Measurements from ENCODE around the gene NDUFB10.
A peak's percentile ranks its signal among the peaks of the same experiment; 100 is the strongest.

NDUFB10 gene

DNA sequence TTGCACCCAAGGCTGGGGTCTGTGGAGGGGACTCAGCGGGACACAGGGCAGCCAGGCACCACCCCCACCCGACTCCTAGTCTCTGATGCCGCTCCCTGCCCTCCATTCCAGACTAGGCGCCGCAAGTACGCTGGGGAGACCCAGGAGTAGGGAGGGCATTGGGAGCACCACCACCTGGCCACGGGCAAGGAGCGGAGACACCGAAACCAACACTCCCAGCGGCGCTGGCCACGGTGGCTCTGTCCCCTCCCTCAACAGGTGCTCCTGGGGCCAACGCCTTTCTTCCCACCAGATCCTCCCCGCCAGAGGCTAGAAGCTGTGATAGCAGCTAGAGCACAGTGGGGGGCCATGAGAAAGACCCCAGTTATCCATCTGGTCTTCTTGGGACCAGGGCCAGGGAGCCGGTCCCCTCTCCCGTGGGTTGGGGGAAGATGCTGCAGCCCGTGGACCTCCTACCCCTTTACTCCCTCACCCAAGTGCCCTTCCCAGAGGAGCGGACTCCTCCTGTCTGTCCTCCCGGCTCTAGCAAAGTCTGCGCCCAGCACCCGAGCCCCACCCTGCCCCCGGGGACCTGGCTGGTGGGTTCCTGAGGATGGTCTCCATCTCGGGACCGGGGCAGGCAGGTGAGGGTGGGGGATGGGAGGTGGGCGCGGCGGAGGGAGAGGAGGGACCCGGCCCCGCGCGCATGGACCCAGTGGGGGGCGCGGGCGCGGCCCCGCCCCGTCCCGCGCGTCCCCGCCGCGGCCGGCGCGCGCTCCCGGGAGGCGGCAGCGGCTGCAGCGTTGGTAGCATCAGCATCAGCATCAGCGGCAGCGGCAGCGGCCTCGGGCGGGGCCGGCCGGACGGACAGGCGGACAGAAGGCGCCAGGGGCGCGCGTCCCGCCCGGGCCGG lies 30.1 kb downstream of the NDUFB10 start, which contains the start of gene SYNGR3:
Gene SYNGR3, plus strand, starts transcription at position 762 of the 892 bp plus-strand sequence. CDS start 133 bp downstream, outside the sequence.
- no peak for DNase-seq

DNA sequence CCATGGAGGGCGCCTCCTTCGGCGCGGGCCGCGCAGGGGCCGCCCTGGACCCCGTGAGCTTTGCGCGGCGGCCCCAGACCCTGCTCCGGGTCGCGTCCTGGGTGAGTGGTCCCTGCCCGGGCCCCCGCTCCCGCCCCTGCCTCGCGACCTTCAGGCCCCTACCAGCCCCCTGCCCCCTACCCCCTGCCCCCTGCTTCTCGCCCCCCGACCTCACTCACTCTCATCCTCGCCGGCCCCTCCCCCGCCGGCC lies 30.7 kb downstream of the NDUFB10 start:
- DNase-seq: no peak

DNA sequence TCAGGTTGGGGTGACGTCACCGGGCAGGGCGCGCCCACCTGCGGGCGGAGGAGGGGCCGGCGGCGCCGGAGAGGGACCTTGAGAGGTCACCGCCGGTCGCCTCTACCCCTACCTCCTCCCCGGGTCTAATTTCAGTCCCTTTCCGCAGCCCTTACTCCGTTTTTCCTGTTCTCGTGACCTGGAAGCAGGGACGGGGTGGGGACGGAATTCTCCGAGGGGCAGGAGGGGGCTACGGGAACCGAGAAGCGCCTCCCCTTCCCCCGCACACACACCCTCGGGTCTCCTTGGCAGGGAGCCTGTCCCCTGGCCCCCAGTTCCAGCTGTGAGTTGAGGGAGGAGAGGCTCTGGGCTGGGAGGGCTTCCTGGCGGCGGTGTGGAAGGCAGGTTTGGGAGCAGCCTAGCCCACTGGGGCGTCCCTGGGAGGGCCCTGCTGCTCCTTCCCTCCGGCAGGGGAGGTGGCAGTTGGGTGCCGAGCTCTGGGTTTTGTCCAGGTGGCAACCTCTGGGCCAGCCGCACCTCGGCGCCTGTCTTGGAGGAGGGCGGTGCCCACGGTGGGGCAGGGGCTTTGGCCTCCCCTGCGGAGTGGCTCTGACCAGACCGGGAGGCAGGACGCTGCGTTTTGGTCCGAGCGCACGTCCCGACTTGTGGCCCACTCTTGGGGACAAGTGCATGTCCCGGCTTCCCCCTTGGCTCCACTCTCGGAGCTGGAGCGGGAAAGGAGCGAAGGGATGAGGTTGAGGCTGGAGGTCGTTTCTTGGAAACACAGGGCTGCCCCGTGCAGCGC lies 31.2 kb downstream of the NDUFB10 start:
- no peak for DNase-seq

GRCh38 chr16:1991135-1991551 lies 31.8 kb downstream of the NDUFB10 start:
- no peak for DNase-seq

- DNase-seq: no peak
Observed at GRCh38 chr16:1991588-1991947, 32.2 kb downstream of the NDUFB10 start.

DNA sequence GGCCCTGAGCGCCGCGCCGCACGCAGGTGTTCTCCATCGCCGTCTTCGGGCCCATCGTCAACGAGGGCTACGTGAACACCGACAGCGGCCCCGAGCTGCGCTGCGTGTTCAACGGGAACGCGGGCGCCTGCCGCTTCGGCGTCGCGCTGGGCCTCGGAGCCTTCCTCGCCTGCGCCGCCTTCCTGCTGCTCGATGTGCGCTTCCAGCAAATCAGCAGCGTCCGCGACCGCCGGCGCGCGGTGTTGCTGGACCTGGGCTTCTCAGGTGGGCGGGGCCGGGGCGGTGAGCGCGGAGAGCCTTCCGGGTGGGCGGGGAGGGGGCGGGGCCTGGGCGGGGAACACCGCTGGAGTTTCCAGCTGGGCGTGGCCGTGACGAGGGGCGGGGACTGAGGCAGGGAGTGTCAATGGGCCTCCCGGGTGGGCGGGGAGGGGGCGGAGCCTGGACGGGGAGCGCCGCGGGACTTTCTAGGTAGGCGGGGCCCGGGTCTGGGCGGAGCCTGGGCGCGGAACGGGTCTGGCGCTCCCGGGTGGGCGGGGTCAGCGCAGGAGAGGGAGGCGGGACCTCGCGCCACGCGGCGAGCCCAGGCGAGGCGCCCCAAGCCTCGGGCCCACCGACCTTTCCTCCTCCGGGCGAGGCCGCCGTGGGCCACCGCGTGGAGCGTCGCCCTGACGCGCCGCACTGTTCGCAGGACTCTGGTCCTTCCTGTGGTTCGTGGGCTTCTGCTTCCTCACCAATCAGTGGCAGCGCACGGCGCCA lies 32.8 kb downstream of the NDUFB10 start:
- DNase-seq: peak; percentile 63

GRCh38 chr16:1992704-1993317 lies 33.5 kb downstream of the NDUFB10 start:
- no peak for DNase-seq

- no peak for DNase-seq
Observed at GRCh38 chr16:1993731-1994131, 34.4 kb downstream of the NDUFB10 start.

- DNase-seq: no peak
Observed at GRCh38 chr16:1997494-1998359, 38.4 kb downstream of the NDUFB10 start.

DNA sequence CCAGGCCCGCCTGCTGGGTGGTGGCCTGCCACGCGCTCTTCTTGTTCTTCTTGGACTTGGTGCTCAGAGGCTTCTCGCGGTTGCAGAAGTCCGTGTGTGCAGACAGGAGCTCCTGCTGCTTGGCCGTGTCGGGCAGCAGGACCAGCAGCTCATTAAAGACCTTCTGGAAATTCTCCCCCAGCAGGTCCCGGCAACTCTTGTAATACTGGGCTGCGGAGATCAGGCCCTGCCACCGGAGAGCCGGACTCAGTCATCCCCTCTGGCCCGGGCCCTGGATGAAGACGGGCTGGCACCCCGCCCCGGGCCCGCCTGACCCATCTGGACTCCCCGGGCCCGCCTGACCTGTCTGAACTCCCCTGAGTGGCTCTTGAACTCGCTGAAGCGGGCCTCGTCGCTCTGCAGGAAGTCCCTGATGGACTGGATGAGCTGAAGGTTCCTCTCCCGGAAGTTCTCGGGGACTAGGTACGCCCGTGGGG lies 39.1 kb downstream of the NDUFB10 start:
- DNase-seq: no peak

- no peak for DNase-seq
Observed at GRCh38 chr16:1998852-1999801, 39.8 kb downstream of the NDUFB10 start.

DNA sequence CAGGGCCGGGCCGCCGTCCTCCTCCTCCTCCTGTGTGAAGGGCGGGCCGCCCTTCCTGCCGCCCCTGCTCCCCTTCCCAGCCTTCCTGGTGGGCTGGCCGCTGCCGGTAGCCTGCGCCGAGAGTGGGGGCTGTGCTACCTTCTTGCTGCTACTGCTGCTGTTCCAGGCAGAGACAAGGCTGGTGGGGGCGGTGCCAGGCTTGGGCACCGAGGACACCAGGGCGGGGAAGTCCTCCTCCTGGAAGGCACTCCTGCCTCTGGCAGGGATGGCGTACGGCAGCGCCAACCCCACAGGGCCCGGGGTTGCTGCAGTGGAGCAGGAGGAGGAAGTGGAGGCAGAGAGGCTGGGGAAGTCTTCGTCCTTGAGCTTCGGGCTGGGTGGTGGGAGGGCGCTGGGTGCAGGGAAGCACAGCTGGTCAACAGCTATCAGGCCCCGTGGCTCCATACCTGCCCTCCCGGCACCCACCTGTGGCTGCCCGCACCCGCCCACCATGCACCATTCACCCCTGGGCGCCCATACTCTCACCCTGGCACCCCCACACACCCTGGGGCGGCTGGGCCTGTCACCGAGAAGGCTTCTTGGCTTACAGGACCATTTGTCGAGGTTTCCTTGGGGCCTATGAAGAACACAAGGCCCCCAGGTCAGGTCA lies 40.7 kb downstream of the NDUFB10 start:
- DNase-seq: no peak

GRCh38 chr16:2001035-2001434 lies 41.7 kb downstream of the NDUFB10 start:
- DNase-seq: no peak

DNA sequence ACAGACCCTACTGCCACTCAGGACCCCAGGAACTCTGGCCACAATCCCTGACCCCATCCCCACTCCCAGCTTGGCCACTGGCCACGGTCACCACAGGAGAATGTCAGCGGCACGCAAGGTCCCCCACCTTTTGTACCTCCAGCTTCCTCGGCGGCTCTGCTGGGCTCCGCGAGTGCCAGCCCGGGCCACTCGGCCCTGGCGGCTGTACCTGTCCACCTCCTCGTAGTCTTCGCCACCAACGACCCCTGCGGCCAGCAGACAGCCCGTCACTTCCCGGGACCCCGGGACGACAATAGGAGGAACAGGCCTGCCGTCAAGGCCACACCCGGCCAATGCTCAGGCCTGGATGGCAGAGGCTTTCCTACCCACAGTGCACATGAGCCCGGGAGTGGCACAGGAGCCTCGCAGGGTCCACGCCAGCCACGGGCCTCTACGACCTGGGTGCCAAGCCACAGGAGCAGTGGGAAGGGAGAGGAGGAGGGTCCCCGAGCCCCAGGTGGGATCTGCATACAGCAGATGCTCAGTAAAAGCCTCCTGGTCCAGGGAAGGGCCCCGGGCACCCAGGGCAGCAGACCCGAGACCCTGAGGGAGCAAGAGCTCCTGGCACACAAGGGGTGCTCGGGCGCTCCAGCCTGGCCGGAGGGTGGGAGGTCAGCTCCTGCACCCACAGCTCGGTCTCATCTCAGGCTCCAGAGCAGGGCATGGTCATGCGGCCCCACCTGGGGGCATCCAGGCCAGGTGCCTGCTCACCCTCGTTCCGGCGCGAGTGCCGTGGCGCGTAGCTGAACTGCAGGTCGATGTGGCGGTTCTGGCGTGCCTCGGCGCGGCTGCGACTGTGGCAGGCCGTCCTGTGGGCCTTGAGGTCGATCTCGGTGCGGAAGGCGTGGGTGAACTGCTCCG lies 42.4 kb downstream of the NDUFB10 start:
- no peak for DNase-seq

- no peak for DNase-seq
Observed at GRCh38 chr16:2002406-2003230, 43.3 kb downstream of the NDUFB10 start.

GRCh38 chr16:2003231-2003826 lies 44.0 kb downstream of the NDUFB10 start:
- DNase-seq: no peak

- DNase-seq: peak; percentile 28
Observed at GRCh38 chr16:2003827-2004641, 44.7 kb downstream of the NDUFB10 start.
